GM20431 (cell line): Measurements from ENCODE around the gene CRYBB3.
"Not testable (repeated sequence)": the region's sequence is repeated elsewhere in the genome, so short reads cannot be mapped to it uniquely, and the experiment has no call there.

Experiments
- in situ Hi-C: fragments of 300-500 bp; cut with MseI, MboI; formaldehyde crosslinking; loops from one replicate; pipeline ENCODE4 v1.15.0; 2020; ENCODE audit warnings: low sequenced_read_pairs; ENCODE audit not compliant: unreplicated experiment

Gene CRYBB3

GRCh38 chr22:25201557-25202273 is 2.1 kb downstream of the CRYBB3 start:
- in situ Hi-C loops = no loop called here

GRCh38 chr22:25202290-25202921 is 2.7 kb downstream of the CRYBB3 start:
- in situ Hi-C loops = no loop called here

- in situ Hi-C loops = no loop called here
These were observed 3.4 kb downstream of the CRYBB3 start for GRCh38 chr22:25203082-25203481.

GRCh38 chr22:25204547-25204946 is 4.9 kb downstream of the CRYBB3 start:
- in situ Hi-C loops = not testable (repeated sequence)

GRCh38 chr22:25205847-25206246 is 6.2 kb downstream of the CRYBB3 start:
- in situ Hi-C loops = no loop called here

- in situ Hi-C loops = no loop called here
These were observed 7.3 kb downstream of the CRYBB3 start for GRCh38 chr22:25206998-25207397.

GRCh38 chr22:25207553-25208157 is 8.0 kb downstream of the CRYBB3 start:
- in situ Hi-C loops = no loop called here

- in situ Hi-C loops = no loop called here
These were observed 8.7 kb downstream of the CRYBB3 start for GRCh38 chr22:25208328-25208727.

- in situ Hi-C loops = no loop called here
These were observed 9.3 kb downstream of the CRYBB3 start for GRCh38 chr22:25208743-25209505.

- in situ Hi-C loops = no loop called here
These were observed 11.1 kb downstream of the CRYBB3 start for GRCh38 chr22:25210793-25211192.

- in situ Hi-C loops = no loop called here
These were observed 12.7 kb downstream of the CRYBB3 start for GRCh38 chr22:25212337-25212736.

GRCh38 chr22:25213221-25213620 is 13.6 kb downstream of the CRYBB3 start:
- in situ Hi-C loops = no loop called here

GRCh38 chr22:25216230-25216629 is 16.6 kb downstream of the CRYBB3 start:
- in situ Hi-C loops = no loop called here

GRCh38 chr22:25219211-25219689 is 19.6 kb downstream of the CRYBB3 start, which contains the start of gene CRYBB2:
TSS of gene CRYBB2 (plus strand) at chr22:25219639. CDS start at chr22:25221430, 1,791 bp downstream.
- in situ Hi-C loops = no loop called here

- in situ Hi-C loops = no loop called here
These were observed 20.3 kb downstream of the CRYBB3 start for GRCh38 chr22:25219948-25220442.

- in situ Hi-C loops = no loop called here
These were observed 22.1 kb downstream of the CRYBB3 start for GRCh38 chr22:25221790-25222189.

GRCh38 chr22:25223269-25223850 is 23.7 kb downstream of the CRYBB3 start:
- in situ Hi-C loops = no loop called here

- in situ Hi-C loops = no loop called here
These were observed 29.2 kb downstream of the CRYBB3 start for GRCh38 chr22:25228822-25229221.

- in situ Hi-C loops = not testable (repeated sequence)
These were observed 31.1 kb downstream of the CRYBB3 start for GRCh38 chr22:25230760-25231159.

GRCh38 chr22:25232301-25232700 is 32.6 kb downstream of the CRYBB3 start:
- in situ Hi-C loops = no loop called here
